IPS-11a (cell line): ENCODE measurements around the gene EFCAB10.
A peak's percentile ranks its signal among the peaks of the same experiment; 100 is the strongest.
"Not testable (repeated sequence)": the region's sequence is repeated elsewhere in the genome, so short reads cannot be mapped to it uniquely, and the experiment has no call there.

ENCODE experiments used
- H3K4me3 ChIP-seq: one replicate; pipeline ENCODE4 v1.5.1; 2013; ENCODE audit warnings: low read depth, low read length, control low read depth

EFCAB10 gene

GRCh38 chr7:105531792-105532671 is 49.3 kb downstream of the EFCAB10 start, which contains the start of gene RINT1:
RINT1 (plus strand) TSS chr7:105532201; CDS start chr7:105532316, 115 bp downstream.
- peak within 1 kb of the TSS; percentile 89 for H3K4me3 ChIP-seq

GRCh38 chr7:105530546-105530945 is 50.7 kb downstream of the EFCAB10 start:
- H3K4me3 ChIP-seq: no peak overlapping the region

GRCh38 chr7:105530126-105530525 is 51.2 kb downstream of the EFCAB10 start:
- H3K4me3 ChIP-seq: no peak overlapping the region

- not testable (repeated sequence) for H3K4me3 ChIP-seq
These were observed 53.6 kb downstream of the EFCAB10 start for GRCh38 chr7:105527737-105528136.

- H3K4me3 ChIP-seq: no peak overlapping the region
These were observed 56.5 kb downstream of the EFCAB10 start for GRCh38 chr7:105524840-105525239.

GRCh38 chr7:105524423-105524822 is 56.9 kb downstream of the EFCAB10 start:
- H3K4me3 ChIP-seq: not testable (repeated sequence)

GRCh38 chr7:105521717-105522463 is 59.4 kb downstream of the EFCAB10 start, which contains the start of gene PUS7:
PUS7 (minus strand) TSS chr7:105522271; CDS start chr7:105508512, 13,759 bp downstream.
- H3K4me3 ChIP-seq: peak within 1 kb of the TSS; percentile 57

GRCh38 chr7:105521027-105521716 is 60.1 kb downstream of the EFCAB10 start:
- H3K4me3 ChIP-seq: peak overlapping the region; percentile 57

- peak overlapping the region; percentile 57 for H3K4me3 ChIP-seq
These were observed 60.7 kb downstream of the EFCAB10 start for GRCh38 chr7:105520620-105521019.

- H3K4me3 ChIP-seq: no peak overlapping the region
These were observed 61.9 kb downstream of the EFCAB10 start for GRCh38 chr7:105519353-105519752.

- not testable (repeated sequence) for H3K4me3 ChIP-seq
These were observed 65.7 kb downstream of the EFCAB10 start for GRCh38 chr7:105515610-105516009.
